HepG2 (cell line): ENCODE results near the gene SRRT. TPM values are rescaled to one million over a fixed set of nuclear protein-coding genes. Genes with fewer than 3 reads are reported as not detected.

Experiments
- CBX2 ChIP-seq, 2 experiments: fragments of 200-600 bp in 1 of 2; sonication (generic); formaldehyde crosslinking in 1 of 2; IDR thresholded peaks; 2 replicates each; pipeline versions ENCODE4 v1.7.0 to v1.8.1; 2018 to 2022; ENCODE audit warnings: low read depth in 2 of 2, low read length in 1 of 2, mild to moderate bottlenecking in 1 of 2, missing genetic modification reagents in 1 of 2
- ELF3 ChIP-seq: IDR thresholded peaks from 2 replicates; pipeline ENCODE4 v1.6.1; 2016; ENCODE audit warnings: missing genetic modification reagents, missing compliant biosample characterization
- ERF ChIP-seq: IDR thresholded peaks from 2 replicates; pipeline ENCODE4 v1.6.1; 2018; ENCODE audit warnings: missing biosample characterization, missing genetic modification reagents
- HCFC1 ChIP-seq: fragments of 150-350 bp; IDR thresholded peaks from 2 replicates; pipeline ENCODE4 v1.6.1; 2014; ENCODE audit warnings: low read depth, low read length
- HOXA3 ChIP-seq: sonication (generic); formaldehyde crosslinking; IDR thresholded peaks from 2 replicates; pipeline ENCODE4 v1.5.0; 2020; ENCODE audit warnings: missing genetic modification reagents
- JUN ChIP-seq: sonication (generic); formaldehyde crosslinking; IDR thresholded peaks from 2 replicates; pipeline ENCODE4 v1.4.0; 2020; ENCODE audit warnings: mild to moderate bottlenecking, missing genetic modification reagents
- KDM2A ChIP-seq: sonication (generic); formaldehyde crosslinking; IDR thresholded peaks from 2 replicates; pipeline ENCODE4 v1.4.0; 2020; ENCODE audit warnings: low read depth, missing genetic modification reagents, borderline replicate concordance
- MIXL1 ChIP-seq: IDR thresholded peaks from 2 replicates; pipeline ENCODE4 v1.6.1; 2016
- MZF1 ChIP-seq: sonication (generic); formaldehyde crosslinking; IDR thresholded peaks from 2 replicates; pipeline ENCODE4 v1.8.1; 2023; ENCODE audit warnings: mild to moderate bottlenecking, missing genetic modification reagents, borderline replicate concordance
- NCOR1 ChIP-seq: fragments of 200-600 bp; sonication (generic); IDR thresholded peaks from 2 replicates; pipeline ENCODE4 v1.7.0; 2017; ENCODE audit warnings: antibody characterized with exemption, low read length, borderline replicate concordance
- NR2F1 ChIP-seq, 2 experiments: fragments of 450-650 bp in 1 of 2; formaldehyde crosslinking in 1 of 2; IDR thresholded peaks; 2 replicates each; pipeline versions ENCODE4 v1.5.0 to v1.6.1; 2016 to 2020; ENCODE audit warnings: mild to moderate bottlenecking in 1 of 2, missing compliant biosample characterization in 1 of 2, missing genetic modification reagents in 1 of 2, moderate library complexity in 1 of 2
- RAD21 ChIP-seq: fragments of 450-650 bp; formaldehyde crosslinking; IDR thresholded peaks from 2 replicates; pipeline ENCODE4 v1.5.0; 2020; ENCODE audit warnings: mild to moderate bottlenecking
- SAFB2 ChIP-seq: sonication (generic); formaldehyde crosslinking; IDR thresholded peaks from 2 replicates; pipeline ENCODE4 v1.5.1; 2020; ENCODE audit warnings: missing genetic modification reagents, low read depth, mild to moderate bottlenecking, borderline replicate concordance
- SMARCE1 ChIP-seq: fragments of 450-650 bp; IDR thresholded peaks from 2 replicates; pipeline ENCODE4 v1.6.1; 2017; ENCODE audit warnings: borderline replicate concordance
- ZBTB4 ChIP-seq: sonication (generic); formaldehyde crosslinking; IDR thresholded peaks from 2 replicates; pipeline ENCODE4 v1.4.0; 2020; ENCODE audit warnings: missing genetic modification reagents, mild to moderate bottlenecking, borderline replicate concordance
- ZNF329 ChIP-seq: sonication (generic); formaldehyde crosslinking; IDR thresholded peaks from 2 replicates; pipeline ENCODE4 v1.9.0; 2021; ENCODE audit warnings: low read depth, mild to moderate bottlenecking, missing genetic modification reagents
- ZNF878 ChIP-seq: sonication (generic); formaldehyde crosslinking; IDR thresholded peaks from 2 replicates; pipeline ENCODE4 v1.8.1; 2023; ENCODE audit warnings: mild to moderate bottlenecking, missing genetic modification reagents, moderate library complexity
- polyA plus RNA-seq, 8 experiments: library from polyadenylated mRNA; depleted of rRNA in 3 of 8; stranded (reverse) in 7 of 8; unstranded in 1 of 8; fragments of >200 nt; fragmentation: Illumina TruSeq in 4 of 8; extraction: Trizol in 4 of 8; gene quantifications; 2 replicates each; pipeline versions ENCODE4 v1.2.1 to v1.2.3, GENCODE V29; 2011 to 2016; ENCODE audit warnings: low read depth in 4 of 8, missing spikeins in 1 of 8, mixed read lengths in 1 of 8; ENCODE audit not compliant: insufficient read depth in 1 of 8
- total RNA-seq, 5 experiments: library from RNA; depleted of rRNA; stranded (reverse); fragments of >200 nt; fragmentation: Illumina TruSeq; extraction: Trizol; gene quantifications; 2 replicates each; pipeline ENCODE4 v1.2.3, GENCODE V29; 2016; ENCODE audit warnings: low read depth in 1 of 5
- TF ChIP-seq, protein P1 (sequence below): sonication (generic); formaldehyde crosslinking; IDR thresholded peaks from 2 replicates; pipeline ENCODE4 v1.4.0; 2020; ENCODE audit warnings: missing genetic modification reagents

SRRT gene
- total and polyA plus RNA-seq, 2 of the 13 experiments (the other 11 are each of a cell fraction or from before 2014, with no cell fraction given) = 26.2 to 106 TPM

DNA sequence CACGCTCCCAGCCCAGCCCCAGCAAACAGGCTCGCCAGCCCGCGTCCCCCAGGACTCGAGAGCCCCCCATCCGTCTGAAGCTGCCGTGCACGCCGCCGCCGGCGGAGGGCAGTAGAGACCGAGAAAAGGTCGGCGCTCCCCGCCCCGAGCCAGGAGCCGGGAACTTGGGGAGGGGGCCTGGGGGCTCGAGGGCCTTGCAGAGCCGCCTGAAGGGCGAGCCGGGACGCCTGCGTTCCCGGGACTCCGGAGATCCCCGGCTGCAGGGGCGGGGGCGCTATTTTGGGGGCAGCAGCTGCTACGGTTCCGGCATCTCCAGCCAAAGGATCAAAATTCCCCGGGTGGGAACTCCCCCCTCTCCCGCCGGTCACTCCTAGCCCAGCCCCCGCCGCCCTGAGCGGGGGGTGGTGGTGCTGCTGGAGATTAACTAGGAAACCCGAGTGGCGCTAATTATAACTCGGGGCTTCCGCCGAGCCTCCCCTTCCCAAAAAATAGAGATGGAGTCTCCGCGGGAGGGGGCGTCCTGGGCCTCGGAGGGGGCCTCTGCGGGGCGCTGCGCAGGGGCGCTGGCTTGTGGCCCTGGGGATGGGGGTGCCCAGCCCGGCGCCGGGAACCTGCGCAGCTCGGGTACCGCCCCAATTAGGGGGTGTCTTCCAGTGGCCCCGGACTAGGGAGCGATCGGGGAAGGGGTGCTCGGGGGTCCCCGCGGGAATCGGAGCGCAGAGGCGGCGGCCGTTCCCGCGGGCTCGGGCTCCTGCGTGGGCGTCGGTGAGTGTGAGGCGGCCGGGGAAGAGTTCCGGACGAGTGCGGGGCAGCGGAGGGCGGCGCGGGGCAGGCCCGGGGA lies 20.2 kb downstream of the SRRT start (continued):
- TF ChIP-seq ZBTB4 (CRISPR knock-in tag) (no peak), NR2F1 (CRISPR knock-in tag; IDR thresholded peaks at IDR 0.05) (no peak), KDM2A (CRISPR knock-in tag) (peak; percentile 43; the same call in 1 of the 2 replicates), CBX2 (IDR thresholded peaks at IDR 0.05; ENCODE audit: low read depth, low read length) (no peak), CBX2 (CRISPR knock-in tag; IDR thresholded peaks at IDR 0.05; ENCODE audit: low read depth) (no peak), NCOR1 (no peak), JUN (no peak), HCFC1 (no peak), HOXA3 (no peak), SAFB2 (CRISPR knock-in tag) (no peak), ZNF329 (CRISPR knock-in tag) (0 out of 2 replicates have a peak, but pooled peaks have one; percentile 47), ZNF878 (no peak), ERF (CRISPR knock-in tag) (no peak), MIXL1 (CRISPR knock-in tag) (no peak), ELF3 (CRISPR knock-in tag) (no peak), SMARCE1 (no peak), MZF1 (CRISPR knock-in tag) (no peak), RAD21 (CRISPR knock-in tag) (peak; percentile 73)
- TF ChIP-seq, protein P1, sequence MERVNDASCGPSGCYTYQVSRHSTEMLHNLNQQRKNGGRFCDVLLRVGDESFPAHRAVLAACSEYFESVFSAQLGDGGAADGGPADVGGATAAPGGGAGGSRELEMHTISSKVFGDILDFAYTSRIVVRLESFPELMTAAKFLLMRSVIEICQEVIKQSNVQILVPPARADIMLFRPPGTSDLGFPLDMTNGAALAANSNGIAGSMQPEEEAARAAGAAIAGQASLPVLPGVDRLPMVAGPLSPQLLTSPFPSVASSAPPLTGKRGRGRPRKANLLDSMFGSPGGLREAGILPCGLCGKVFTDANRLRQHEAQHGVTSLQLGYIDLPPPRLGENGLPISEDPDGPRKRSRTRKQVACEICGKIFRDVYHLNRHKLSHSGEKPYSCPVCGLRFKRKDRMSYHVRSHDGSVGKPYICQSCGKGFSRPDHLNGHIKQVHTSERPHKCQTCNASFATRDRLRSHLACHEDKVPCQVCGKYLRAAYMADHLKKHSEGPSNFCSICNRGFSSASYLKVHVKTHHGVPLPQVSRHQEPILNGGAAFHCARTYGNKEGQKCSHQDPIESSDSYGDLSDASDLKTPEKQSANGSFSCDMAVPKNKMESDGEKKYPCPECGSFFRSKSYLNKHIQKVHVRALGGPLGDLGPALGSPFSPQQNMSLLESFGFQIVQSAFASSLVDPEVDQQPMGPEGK (CRISPR knock-in tag) = peak; percentile 82
